ENCODE results near the gene NCOR1. TPM values are rescaled to one million over a fixed set of nuclear protein-coding genes. Genes with fewer than 3 reads are reported as not detected.

The NCOR1 gene
- total RNA-seq, 1 donor from 2014 or later, result 104 TPM

DNA sequence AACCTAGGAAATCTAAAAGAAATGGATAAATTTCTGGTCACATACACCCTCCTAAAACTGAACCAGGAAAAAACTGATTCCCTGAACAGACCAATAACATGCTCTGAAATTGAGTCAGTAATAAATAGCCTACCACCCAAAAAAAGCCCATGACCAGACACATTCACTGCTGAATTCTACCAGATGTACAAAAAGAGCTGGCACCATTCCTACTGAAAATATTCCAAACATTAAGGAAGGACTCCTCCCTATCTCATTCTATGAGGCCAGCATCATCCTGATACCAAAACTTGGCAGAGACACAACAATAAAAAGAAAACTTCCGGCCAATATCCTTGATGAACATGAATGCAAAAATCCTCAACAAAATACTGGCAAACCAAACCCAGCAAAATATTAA, 162.8 kb downstream of the NCOR1 start:
- no peak overlapping the region for H3K4me3 Mint-ChIP-seq (ENCODE audit: unreplicated experiment)
- no peaks in the 10 kb centered on the region for H3K9me3 Mint-ChIP-seq (ENCODE audit: unreplicated experiment)
- TF ChIP-seq, protein P1, sequence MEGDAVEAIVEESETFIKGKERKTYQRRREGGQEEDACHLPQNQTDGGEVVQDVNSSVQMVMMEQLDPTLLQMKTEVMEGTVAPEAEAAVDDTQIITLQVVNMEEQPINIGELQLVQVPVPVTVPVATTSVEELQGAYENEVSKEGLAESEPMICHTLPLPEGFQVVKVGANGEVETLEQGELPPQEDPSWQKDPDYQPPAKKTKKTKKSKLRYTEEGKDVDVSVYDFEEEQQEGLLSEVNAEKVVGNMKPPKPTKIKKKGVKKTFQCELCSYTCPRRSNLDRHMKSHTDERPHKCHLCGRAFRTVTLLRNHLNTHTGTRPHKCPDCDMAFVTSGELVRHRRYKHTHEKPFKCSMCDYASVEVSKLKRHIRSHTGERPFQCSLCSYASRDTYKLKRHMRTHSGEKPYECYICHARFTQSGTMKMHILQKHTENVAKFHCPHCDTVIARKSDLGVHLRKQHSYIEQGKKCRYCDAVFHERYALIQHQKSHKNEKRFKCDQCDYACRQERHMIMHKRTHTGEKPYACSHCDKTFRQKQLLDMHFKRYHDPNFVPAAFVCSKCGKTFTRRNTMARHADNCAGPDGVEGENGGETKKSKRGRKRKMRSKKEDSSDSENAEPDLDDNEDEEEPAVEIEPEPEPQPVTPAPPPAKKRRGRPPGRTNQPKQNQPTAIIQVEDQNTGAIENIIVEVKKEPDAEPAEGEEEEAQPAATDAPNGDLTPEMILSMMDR (IDR thresholded peaks at IDR 0.05; ENCODE audit: unreplicated experiment), result no peak
- no peak for DNase-seq (ENCODE audit: low spot score)
- H3K36me3 Mint-ChIP-seq (ENCODE audit: low read depth, unreplicated experiment), result peaks cover 26% of the 10 kb centered on the region
- no peaks in the 10 kb centered on the region for H3K4me1 Mint-ChIP-seq (ENCODE audit: unreplicated experiment)
- H3K27ac Mint-ChIP-seq (ENCODE audit: unreplicated experiment), result no peak overlapping the region
- peaks cover 1% of the 10 kb centered on the region for H3K27me3 Mint-ChIP-seq (ENCODE audit: unreplicated experiment)

DNA sequence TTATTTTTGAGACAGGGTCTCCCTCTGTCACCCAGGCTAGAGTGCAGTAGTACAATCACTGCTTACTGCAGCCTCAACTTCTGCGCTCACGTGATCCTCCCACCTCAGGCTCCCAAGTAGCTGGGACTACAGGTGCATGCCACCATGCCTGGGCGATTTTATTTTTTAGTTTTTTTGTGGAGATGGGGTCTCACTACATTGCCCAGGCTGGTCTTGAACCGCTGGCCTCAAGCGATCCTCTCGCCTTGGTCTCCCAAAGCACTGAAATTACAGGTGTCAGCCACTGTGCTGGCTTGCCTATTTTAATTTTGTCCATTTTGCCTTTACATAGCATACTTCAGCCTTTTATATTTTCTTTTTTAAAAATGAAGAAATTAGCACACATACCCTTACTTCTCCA, 164.5 kb downstream of the NCOR1 start:
- no peak overlapping the region for H3K4me3 Mint-ChIP-seq (ENCODE audit: unreplicated experiment)
- peaks cover 26% of the 10 kb centered on the region for H3K36me3 Mint-ChIP-seq (ENCODE audit: low read depth, unreplicated experiment)
- H3K9me3 Mint-ChIP-seq (ENCODE audit: unreplicated experiment), result no peaks in the 10 kb centered on the region
- H3K27me3 Mint-ChIP-seq (ENCODE audit: unreplicated experiment), result peaks cover 1% of the 10 kb centered on the region
- TF ChIP-seq, protein P1 (IDR thresholded peaks at IDR 0.05; ENCODE audit: unreplicated experiment), result no peak
- H3K4me1 Mint-ChIP-seq (ENCODE audit: unreplicated experiment), result no peaks in the 10 kb centered on the region
- no peak for DNase-seq (ENCODE audit: low spot score)
- no peak overlapping the region for H3K27ac Mint-ChIP-seq (ENCODE audit: unreplicated experiment)

DNA sequence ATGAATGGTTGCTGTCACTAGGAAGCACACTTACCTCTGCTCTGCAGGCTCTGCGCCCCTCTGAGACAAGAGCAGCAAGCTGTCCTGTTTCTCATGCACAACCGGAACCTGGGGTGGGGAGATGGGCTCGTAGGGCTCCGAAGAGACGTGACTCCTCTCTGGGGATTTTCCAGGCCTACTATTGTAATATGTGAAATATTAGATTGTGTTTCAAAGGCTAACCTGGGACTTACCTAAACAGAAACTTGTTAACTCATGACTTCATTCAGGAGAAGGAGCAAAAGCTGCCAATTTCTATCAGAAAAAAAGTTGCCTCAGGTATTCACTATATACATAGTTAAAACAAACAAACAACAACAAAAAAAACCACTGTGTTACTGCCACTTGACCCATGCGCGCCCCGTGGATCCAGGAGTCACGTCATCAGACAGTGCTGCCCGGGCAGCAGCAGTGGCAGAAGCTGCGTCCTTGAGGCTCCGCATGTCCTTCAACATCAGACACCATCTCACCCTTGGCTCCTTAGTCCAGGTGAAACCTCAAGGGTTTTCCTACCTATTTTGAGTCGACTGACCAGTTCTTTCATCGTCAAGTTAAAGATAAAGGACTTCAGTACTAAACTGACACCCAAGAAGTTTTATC, 166.4 kb downstream of the NCOR1 start:
- Mint-ChIP-seq H3K36me3 (ENCODE audit: low read depth, unreplicated experiment) (peaks cover 21% of the 10 kb centered on the region), H3K4me3 (ENCODE audit: unreplicated experiment) (no peak overlapping the region), H3K9me3 (ENCODE audit: unreplicated experiment) (no peaks in the 10 kb centered on the region), H3K27ac (ENCODE audit: unreplicated experiment) (no peak overlapping the region), H3K27me3 (ENCODE audit: unreplicated experiment) (no peaks in the 10 kb centered on the region), H3K4me1 (ENCODE audit: unreplicated experiment) (no peaks in the 10 kb centered on the region)
- TF ChIP-seq, protein P1 (IDR thresholded peaks at IDR 0.05; ENCODE audit: unreplicated experiment), result no peak
- no peak for DNase-seq (ENCODE audit: low spot score)

DNA sequence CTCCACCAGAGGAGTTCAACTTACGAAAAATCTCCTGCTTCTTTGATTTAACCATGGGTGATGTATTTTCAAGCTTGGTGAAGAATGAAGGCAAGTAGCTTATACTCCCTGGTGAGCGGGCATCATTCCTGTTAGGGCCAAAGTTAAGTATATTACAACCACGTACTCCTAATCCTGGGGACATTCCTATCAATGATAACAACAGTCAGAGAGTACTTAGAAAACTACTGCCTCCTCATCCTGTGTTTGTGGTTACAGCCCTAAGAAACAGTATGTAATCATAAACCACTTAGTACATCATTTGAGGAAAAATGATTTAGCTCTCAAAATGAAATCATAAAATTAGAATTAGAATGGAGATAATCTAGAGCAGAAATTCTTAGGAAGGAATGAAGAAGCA, 168.4 kb downstream of the NCOR1 start:
- H3K36me3 Mint-ChIP-seq (ENCODE audit: low read depth, unreplicated experiment), result peaks cover 20% of the 10 kb centered on the region

GRCh38 chr17:16044487-16044886, 170.8 kb downstream of the NCOR1 start:
- no peak for DNase-seq (ENCODE audit: low spot score)

More for the DNA sequence above, 168.4 kb downstream of the NCOR1 start:
- Mint-ChIP-seq H3K4me3 (ENCODE audit: unreplicated experiment) (no peak overlapping the region), H3K27me3 (ENCODE audit: unreplicated experiment) (no peaks in the 10 kb centered on the region), H3K4me1 (ENCODE audit: unreplicated experiment) (no peaks in the 10 kb centered on the region), H3K27ac (ENCODE audit: unreplicated experiment) (no peak overlapping the region), H3K9me3 (ENCODE audit: unreplicated experiment) (no peaks in the 10 kb centered on the region)
- DNase-seq (ENCODE audit: low spot score), result no peak
- TF ChIP-seq, protein P1 (IDR thresholded peaks at IDR 0.05; ENCODE audit: unreplicated experiment), result no peak

More at GRCh38 chr17:16044487-16044886, 170.8 kb downstream of the NCOR1 start:
- Mint-ChIP-seq H3K4me3 (ENCODE audit: unreplicated experiment) (no peak overlapping the region), H3K9me3 (ENCODE audit: unreplicated experiment) (no peaks in the 10 kb centered on the region), H3K27ac (ENCODE audit: unreplicated experiment) (no peak overlapping the region), H3K27me3 (ENCODE audit: unreplicated experiment) (no peaks in the 10 kb centered on the region), H3K36me3 (ENCODE audit: low read depth, unreplicated experiment) (peaks cover 21% of the 10 kb centered on the region), H3K4me1 (ENCODE audit: unreplicated experiment) (no peaks in the 10 kb centered on the region)
- TF ChIP-seq, protein P1 (IDR thresholded peaks at IDR 0.05; ENCODE audit: unreplicated experiment), result no peak

Data from endothelial cell (in vitro differentiated cells).